PC-9 (cell line): ENCODE measurements around the gene COA5. TPM values are rescaled to one million over a fixed set of nuclear protein-coding genes. Genes with fewer than 3 reads are reported as not detected.

Source experiments
- BruUV-seq: library from RNA; stranded (reverse); fragments of 400-500 nt; replicated peaks from 2 replicates; lab custom pipeline; 2021; lab: Mats Ljungman, UMichigan
- CTCF ChIA-PET: fragments of 300-600 bp; sonication (Branson Sonifier 250); formaldehyde crosslinking; loops from one replicate; lab custom pipeline; 2022; ENCODE audit warnings: antibody characterized with exemption; lab: Charles Lee
- POLR2A ChIA-PET: fragments of 300-600 bp; sonication (Branson Sonifier 250); formaldehyde crosslinking; loops from one replicate; lab custom pipeline; 2022; ENCODE audit warnings: antibody characterized with exemption; ENCODE audit not compliant: unreplicated experiment; lab: Charles Lee
- DNase-seq, 2 experiments: peaks; one replicate each; pipeline versions ENCODE4 v3.0.0 to v3.0.0-alpha.2; 2015 to 2022; ENCODE audit warnings: mixed read lengths in 1 of 2
- H2AFZ ChIP-seq: fragments of 200-600 bp; sonication (generic); 2 replicates; pipeline ENCODE4 v1.8.1; 2017; ENCODE audit warnings: antibody characterized with exemption
- H3F3A ChIP-seq: fragments of 200-600 bp; sonication (generic); 2 replicates; pipeline ENCODE4 v1.8.1; 2017; ENCODE audit warnings: antibody characterized with exemption, mild to moderate bottlenecking, low read depth; ENCODE audit not compliant: insufficient read depth
- H3K27ac ChIP-seq: fragments of 200-600 bp; sonication (generic); 2 replicates; pipeline ENCODE4 v1.6.1; 2016; ENCODE audit warnings: mixed run types
- H3K27me3 ChIP-seq: fragments of 200-600 bp; sonication (generic); 2 replicates; pipeline ENCODE4 v1.6.1; 2016; ENCODE audit warnings: low read depth, mixed run types; ENCODE audit not compliant: insufficient read depth
- H3K36me3 ChIP-seq: fragments of 200-600 bp; sonication (generic); 2 replicates; pipeline ENCODE4 v1.6.1; 2016; ENCODE audit warnings: low read depth, mixed run types
- H3K4me1 ChIP-seq: fragments of 200-600 bp; sonication (generic); replicated peaks from 2 replicates; pipeline ENCODE4 v1.6.1; 2016; ENCODE audit warnings: mixed run types; ENCODE audit not compliant: insufficient read depth
- H3K4me2 ChIP-seq: fragments of 200-600 bp; sonication (generic); 2 replicates; pipeline ENCODE4 v1.6.1; 2017; ENCODE audit warnings: mixed run types
- H3K4me3 ChIP-seq: fragments of 200-600 bp; sonication (generic); 2 replicates; pipeline ENCODE4 v1.6.1; 2016; ENCODE audit warnings: mixed run types
- H3K79me2 ChIP-seq: fragments of 200-600 bp; sonication (generic); 2 replicates; pipeline ENCODE4 v1.6.1; 2017; ENCODE audit warnings: low read depth, mixed run types
- H3K9me2 ChIP-seq: fragments of 200-600 bp; sonication (generic); 2 replicates; pipeline ENCODE4 v1.8.1; 2017; ENCODE audit warnings: mild to moderate bottlenecking; ENCODE audit not compliant: insufficient read depth
- H3K9me3 ChIP-seq: fragments of 200-600 bp; sonication (generic); 2 replicates; pipeline ENCODE4 v1.8.1; 2016; ENCODE audit warnings: low read depth; ENCODE audit not compliant: insufficient read depth
- H4K20me1 ChIP-seq: fragments of 200-600 bp; sonication (generic); 2 replicates; pipeline ENCODE4 v1.8.1; 2017; ENCODE audit not compliant: insufficient read depth
- CTCF ChIP-seq: fragments of 200-600 bp; sonication (generic); conservative IDR thresholded peaks from 2 replicates; pipeline ENCODE4 v1.6.1; 2017; ENCODE audit warnings: mixed run types, antibody characterized with exemption, mild to moderate bottlenecking, moderate library complexity
- EZH2 ChIP-seq: fragments of 200-600 bp; sonication (generic); IDR thresholded peaks from 2 replicates; pipeline ENCODE4 v1.8.0; 2017; ENCODE audit warnings: antibody characterized with exemption, low read depth
- intact Hi-C: fragments of 100-400 bp; cut with micrococcal nuclease; formaldehyde crosslinking; loops from one replicate; pipeline ENCODE4 v1.10.0; 2022; ENCODE audit not compliant: unreplicated experiment
- total RNA-seq: library from RNA; stranded (reverse); gene quantifications from 2 replicates; pipeline ENCODE4 v1.2.3, GENCODE V29; 2021

The COA5 gene
- total RNA-seq, 1 experiment from 2014 or later, result 43.6 TPM

- CTCF ChIA-PET, result no interaction called here
- POLR2A ChIA-PET, result no interaction called here
- no TSS peak for BruUV-seq
Measured at GRCh38 chr2:98583816-98584618, 24.3 kb downstream of the COA5 start.

GRCh38 chr2:98583276-98583675 lies 25.0 kb downstream of the COA5 start:
- no peaks in the 10 kb centered on the region for H3K79me2 ChIP-seq
- ChIA-PET CTCF (no interaction called here), POLR2A (no interaction called here)
- no peak for DNase-seq
- H3K36me3 ChIP-seq, result no peaks in the 10 kb centered on the region
- TF ChIP-seq EZH2 (no peak), CTCF (no peak)
- H3K4me2 ChIP-seq, result no peak overlapping the region
- H3K27me3 ChIP-seq, result no peaks in the 10 kb centered on the region
- H3K9me3 ChIP-seq, result no peaks in the 10 kb centered on the region
- intact Hi-C loops, result no loop called here
- H2AFZ ChIP-seq, result no peak overlapping the region
- H3K9me2 ChIP-seq, result no peaks in the 10 kb centered on the region
- no peak overlapping the region for H3K27ac ChIP-seq
- no TSS peak for BruUV-seq
- H3K4me3 ChIP-seq, result no peak overlapping the region
- no peaks in the 10 kb centered on the region for H4K20me1 ChIP-seq
- no peaks in the 10 kb centered on the region for H3K4me1 ChIP-seq
- no peaks in the 10 kb centered on the region for H3F3A ChIP-seq

More at GRCh38 chr2:98583816-98584618, 24.3 kb downstream of the COA5 start:
- Histone ChIP-seq H3K79me2 (no peaks in the 10 kb centered on the region), H3K9me2 (no peaks in the 10 kb centered on the region), H3F3A (no peaks in the 10 kb centered on the region), H3K27ac (no peak overlapping the region), H3K4me3 (no peak overlapping the region), H3K4me1 (no peaks in the 10 kb centered on the region), H2AFZ (no peak overlapping the region), H3K4me2 (no peak overlapping the region), H3K36me3 (no peaks in the 10 kb centered on the region), H4K20me1 (no peaks in the 10 kb centered on the region), H3K9me3 (no peaks in the 10 kb centered on the region), H3K27me3 (no peaks in the 10 kb centered on the region)
- intact Hi-C loops, result no loop called here
- no peak for DNase-seq
- no peak for TF ChIP-seq EZH2
- TF ChIP-seq CTCF, result no peak

- H3K4me3 ChIP-seq, result no peak overlapping the region
Measured at GRCh38 chr2:98582523-98582922, 25.8 kb downstream of the COA5 start.

More at GRCh38 chr2:98582523-98582922, 25.8 kb downstream of the COA5 start:
- no peak for DNase-seq
- TF ChIP-seq CTCF, result no peak
- no peak for TF ChIP-seq EZH2
- Histone ChIP-seq H3K9me3 (no peaks in the 10 kb centered on the region), H3F3A (no peaks in the 10 kb centered on the region), H2AFZ (no peak overlapping the region), H4K20me1 (no peaks in the 10 kb centered on the region), H3K27me3 (no peaks in the 10 kb centered on the region), H3K27ac (no peak overlapping the region), H3K36me3 (no peaks in the 10 kb centered on the region), H3K4me2 (no peak overlapping the region), H3K4me1 (no peaks in the 10 kb centered on the region), H3K79me2 (no peaks in the 10 kb centered on the region), H3K9me2 (no peaks in the 10 kb centered on the region)
- POLR2A ChIA-PET, result no interaction called here
- intact Hi-C loops, result no loop called here
- no TSS peak for BruUV-seq
- CTCF ChIA-PET, result no interaction called here
